Osteoblast (primary cell): Measurements from ENCODE around the gene STK32A. TPM values are rescaled to one million over a fixed set of nuclear protein-coding genes. Genes with fewer than 3 reads are reported as not detected.

Experiments used
- DNase-seq: peaks from one replicate; pipeline ENCODE4 v3.0.0; 2011; ENCODE audit warnings: low spot score, mixed read lengths; ENCODE audit not compliant: insufficient read length; ENCODE audit errors: missing footprints
- H2AFZ ChIP-seq: 2 replicates; pipeline ENCODE4 v1.6.0; 2011; ENCODE audit warnings: mild to moderate bottlenecking, low read length
- H3K27ac ChIP-seq: 2 replicates; pipeline ENCODE4 v1.5.1; 2011; ENCODE audit warnings: mild to moderate bottlenecking, low read depth, low read length, moderate library complexity
- H3K27me3 ChIP-seq: 2 replicates; pipeline ENCODE4 v1.6.0; 2012; ENCODE audit warnings: mild to moderate bottlenecking, control low read depth, inconsistent platforms, low read length, moderate library complexity; ENCODE audit not compliant: insufficient read depth
- H3K36me3 ChIP-seq: 2 replicates; pipeline ENCODE4 v1.5.1; 2011; ENCODE audit warnings: mild to moderate bottlenecking, low read length, control low read depth, moderate library complexity; ENCODE audit not compliant: insufficient read depth
- H3K4me1 ChIP-seq: 2 replicates; pipeline ENCODE4 v1.5.1; 2011; ENCODE audit warnings: mild to moderate bottlenecking, low read length, control low read depth, moderate library complexity; ENCODE audit not compliant: insufficient read depth
- H3K4me2 ChIP-seq: 2 replicates; pipeline ENCODE4 v1.6.0; 2011; ENCODE audit warnings: mild to moderate bottlenecking, low read length; ENCODE audit not compliant: insufficient read depth
- H3K4me3 ChIP-seq: fragments of 200-600 bp; sonication (generic); 3 replicates; pipeline ENCODE4 v1.5.1; 2012; ENCODE audit warnings: mild to moderate bottlenecking, low read length, inconsistent platforms; ENCODE audit not compliant: insufficient read depth
- H3K79me2 ChIP-seq: 2 replicates; pipeline ENCODE4 v1.6.0; 2012; ENCODE audit warnings: mild to moderate bottlenecking, low read length, control low read depth, inconsistent platforms; ENCODE audit not compliant: insufficient read depth
- H3K9me3 ChIP-seq: 2 replicates; pipeline ENCODE4 v1.5.1; 2011; ENCODE audit warnings: low read depth, low read length, control low read depth
- H4K20me1 ChIP-seq: 2 replicates; pipeline ENCODE4 v1.6.0; 2012; ENCODE audit warnings: mild to moderate bottlenecking, low read length, control low read depth; ENCODE audit not compliant: insufficient read depth
- CTCF ChIP-seq: IDR thresholded peaks from 2 replicates; pipeline ENCODE4 v1.5.1; 2011; ENCODE audit warnings: mild to moderate bottlenecking, low read depth, low read length, moderate library complexity; ENCODE audit errors: extremely low read depth
- small RNA-seq: library from RNA; depleted of rRNA; stranded (forward); fragments of <200 nt; gene quantifications from one replicate; pipeline ENCODE3, GENCODE V24; 2012
- total RNA-seq: library from RNA; depleted of rRNA; stranded (reverse); fragments of >200 nt; gene quantifications from 2 replicates; pipeline ENCODE4 v1.2.3, GENCODE V29; 2012

Gene STK32A
- total RNA-seq, 1 donor, result 1.8 TPM

DNA sequence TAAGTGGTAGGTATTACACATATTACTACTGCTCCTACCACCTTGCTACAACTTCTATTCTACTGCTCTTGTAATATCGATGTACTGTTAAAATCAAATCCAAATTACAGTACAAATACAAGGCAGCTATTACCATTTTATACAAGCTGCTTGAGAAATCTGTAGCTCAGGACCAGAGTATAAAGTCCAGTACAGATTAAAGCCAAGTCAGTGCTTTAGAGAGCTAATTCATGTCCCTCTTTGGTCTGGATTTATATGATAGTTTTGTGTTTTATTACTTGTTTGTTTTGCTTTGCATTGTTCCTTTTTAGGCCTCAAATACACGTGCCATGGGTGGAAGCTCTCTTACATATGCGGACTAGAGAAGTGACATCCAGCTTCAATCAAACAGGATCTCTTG is 199.2 kb downstream of the STK32A start:
- no peak overlapping the region for H3K27ac ChIP-seq
- no peak for TF ChIP-seq CTCF
- no peaks in the 10 kb centered on the region for H3K9me3 ChIP-seq
- no peak overlapping the region for H2AFZ ChIP-seq
- H4K20me1 ChIP-seq, result peaks cover 9% of the 10 kb centered on the region
- no peaks in the 10 kb centered on the region for H3K27me3 ChIP-seq
- H3K4me3 ChIP-seq, result no peak overlapping the region
- no peak overlapping the region for H3K4me2 ChIP-seq
- H3K36me3 ChIP-seq, result no peaks in the 10 kb centered on the region
- DNase-seq, result no peak
- H3K79me2 ChIP-seq, result peaks cover 13% of the 10 kb centered on the region
- peaks cover 10% of the 10 kb centered on the region for H3K4me1 ChIP-seq

GRCh38 chr5:147436596-147436995 is 201.8 kb downstream of the STK32A start:
- Histone ChIP-seq H4K20me1 (peaks cover 7% of the 10 kb centered on the region), H3K4me3 (no peak overlapping the region), H3K4me1 (peaks cover 12% of the 10 kb centered on the region), H3K27me3 (no peaks in the 10 kb centered on the region), H3K4me2 (no peak overlapping the region), H2AFZ (no peak overlapping the region), H3K79me2 (peaks cover 11% of the 10 kb centered on the region), H3K9me3 (no peaks in the 10 kb centered on the region), H3K27ac (no peak overlapping the region), H3K36me3 (no peaks in the 10 kb centered on the region)
- no peak for TF ChIP-seq CTCF
- DNase-seq, result no peak

DNA sequence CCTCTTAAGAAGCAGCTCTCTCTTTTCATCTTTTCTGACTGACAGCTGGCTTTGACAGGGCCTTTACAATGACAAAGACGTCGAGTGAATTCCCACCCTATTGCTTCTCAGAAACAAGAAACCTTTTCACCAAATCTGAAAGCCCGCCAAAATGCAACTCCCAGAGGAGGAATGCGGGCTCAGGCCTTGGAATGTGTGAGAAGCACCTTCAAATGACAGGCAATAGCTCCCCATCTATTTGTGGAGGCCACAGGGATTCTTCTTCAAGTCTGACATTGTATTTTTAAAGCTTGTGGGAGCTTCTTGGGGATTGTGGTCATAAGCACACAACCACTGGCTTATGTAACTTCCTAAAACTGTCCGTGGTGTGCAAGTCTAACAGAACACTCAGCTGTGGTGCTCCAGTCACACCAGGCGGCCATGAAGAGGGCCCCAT is 202.4 kb downstream of the STK32A start:
- H3K36me3 ChIP-seq, result no peaks in the 10 kb centered on the region
- no peak overlapping the region for H2AFZ ChIP-seq
- H3K4me3 ChIP-seq, result no peak overlapping the region
- H3K27ac ChIP-seq, result no peak overlapping the region
- no peaks in the 10 kb centered on the region for H3K9me3 ChIP-seq
- no peak overlapping the region for H3K4me2 ChIP-seq
- H3K27me3 ChIP-seq, result no peaks in the 10 kb centered on the region
- no peak for TF ChIP-seq CTCF
- H3K79me2 ChIP-seq, result peaks cover 7% of the 10 kb centered on the region
- peaks cover 3% of the 10 kb centered on the region for H4K20me1 ChIP-seq
- peaks cover 12% of the 10 kb centered on the region for H3K4me1 ChIP-seq
- no peak for DNase-seq

Small RNA genes lying within 50 kb of the gene (small RNA-seq; reads per million reads assigned to genes)
- gene AC011373.1, result not detected
